ENCODE measurements around the gene LRRC18. TPM values are rescaled to one million over a fixed set of nuclear protein-coding genes. Genes with fewer than 3 reads are reported as not detected.

The LRRC18 gene
- total RNA-seq, 1 donor from 2014 or later = not detected

GRCh38 chr10:48923748-48924147 is 15.9 kb downstream of the LRRC18 start:
- intact Hi-C loops (cut with micrococcal nuclease) = no loop called here

- intact Hi-C loops (cut with micrococcal nuclease) = no loop called here
Measured at GRCh38 chr10:48913674-48914073, 26.0 kb downstream of the LRRC18 start.

- intact Hi-C loops (cut with micrococcal nuclease) = no loop called here
Measured at GRCh38 chr10:48910548-48910947, 29.1 kb downstream of the LRRC18 start.

- intact Hi-C loops (cut with micrococcal nuclease) = no loop called here
Measured at GRCh38 chr10:48907730-48908129, 31.9 kb downstream of the LRRC18 start.

GRCh38 chr10:48906841-48907240 is 32.8 kb downstream of the LRRC18 start:
- intact Hi-C loops (cut with micrococcal nuclease) = no loop called here

- intact Hi-C loops (cut with micrococcal nuclease) = no loop called here
Measured at GRCh38 chr10:48905311-48905710, 34.3 kb downstream of the LRRC18 start.

GRCh38 chr10:48904861-48905260 is 34.8 kb downstream of the LRRC18 start:
- intact Hi-C loops (cut with micrococcal nuclease) = no loop called here

- intact Hi-C loops (cut with micrococcal nuclease) = no loop called here
Measured at GRCh38 chr10:48903151-48903550, 36.5 kb downstream of the LRRC18 start.

- intact Hi-C loops (cut with micrococcal nuclease) = no loop called here
Measured at GRCh38 chr10:48902096-48902495, 37.5 kb downstream of the LRRC18 start.

- intact Hi-C loops (cut with micrococcal nuclease) = no loop called here
Measured at GRCh38 chr10:48901319-48901718, 38.3 kb downstream of the LRRC18 start.

- intact Hi-C loops (cut with micrococcal nuclease) = no loop called here
Measured at GRCh38 chr10:48900371-48900801, 39.3 kb downstream of the LRRC18 start.

- intact Hi-C loops (cut with micrococcal nuclease) = no loop called here
Measured at GRCh38 chr10:48899781-48900180, 39.9 kb downstream of the LRRC18 start.

GRCh38 chr10:48898426-48898825 is 41.2 kb downstream of the LRRC18 start:
- intact Hi-C loops (cut with micrococcal nuclease) = no loop called here

GRCh38 chr10:48897441-48897790 is 42.2 kb downstream of the LRRC18 start:
- intact Hi-C loops (cut with micrococcal nuclease) = no loop called here

GRCh38 chr10:48896756-48897440 is 42.7 kb downstream of the LRRC18 start:
- intact Hi-C loops (cut with micrococcal nuclease) = no loop called here

GRCh38 chr10:48895803-48896195 is 43.8 kb downstream of the LRRC18 start:
- intact Hi-C loops (cut with micrococcal nuclease) = no loop called here

- intact Hi-C loops (cut with micrococcal nuclease) = no loop called here
Measured at GRCh38 chr10:48894911-48895802, 44.5 kb downstream of the LRRC18 start.

GRCh38 chr10:48890888-48891850 is 48.5 kb downstream of the LRRC18 start:
- intact Hi-C loops (cut with micrococcal nuclease) = no loop called here

GRCh38 chr10:48887982-48888381 is 51.7 kb downstream of the LRRC18 start:
- intact Hi-C loops (cut with micrococcal nuclease) = no loop called here

- intact Hi-C loops (cut with micrococcal nuclease) = no loop called here
Measured at GRCh38 chr10:48885376-48885775, 54.3 kb downstream of the LRRC18 start.

All from T-helper 1 cell treated with Interleukin-12 subunit alpha and Interleukin-12 subunit beta and Interleukin-4 antibody, amounts not matched to agents 30 ng/mL and 1 ng/mL, for 36 hours (primary cell).